HEK293T (cell line): Measurements from ENCODE around the gene ANKFN1.

Source experiments
- FOXA1 ChIP-seq: fragments of 450-650 bp; IDR thresholded peaks from 2 replicates; pipeline ENCODE4 v1.6.1; 2016; ENCODE audit warnings: mild to moderate bottlenecking
- FOXK2 ChIP-seq: fragments of 450-650 bp; IDR thresholded peaks from 2 replicates; pipeline ENCODE4 v1.6.1; 2016; ENCODE audit warnings: mild to moderate bottlenecking
- PKNOX1 ChIP-seq: fragments of 450-650 bp; IDR thresholded peaks from 2 replicates; pipeline ENCODE4 v1.6.1; 2016
- ZNF384 ChIP-seq: fragments of 450-650 bp; IDR thresholded peaks from 2 replicates; pipeline ENCODE4 v1.6.1; 2016

DNA sequence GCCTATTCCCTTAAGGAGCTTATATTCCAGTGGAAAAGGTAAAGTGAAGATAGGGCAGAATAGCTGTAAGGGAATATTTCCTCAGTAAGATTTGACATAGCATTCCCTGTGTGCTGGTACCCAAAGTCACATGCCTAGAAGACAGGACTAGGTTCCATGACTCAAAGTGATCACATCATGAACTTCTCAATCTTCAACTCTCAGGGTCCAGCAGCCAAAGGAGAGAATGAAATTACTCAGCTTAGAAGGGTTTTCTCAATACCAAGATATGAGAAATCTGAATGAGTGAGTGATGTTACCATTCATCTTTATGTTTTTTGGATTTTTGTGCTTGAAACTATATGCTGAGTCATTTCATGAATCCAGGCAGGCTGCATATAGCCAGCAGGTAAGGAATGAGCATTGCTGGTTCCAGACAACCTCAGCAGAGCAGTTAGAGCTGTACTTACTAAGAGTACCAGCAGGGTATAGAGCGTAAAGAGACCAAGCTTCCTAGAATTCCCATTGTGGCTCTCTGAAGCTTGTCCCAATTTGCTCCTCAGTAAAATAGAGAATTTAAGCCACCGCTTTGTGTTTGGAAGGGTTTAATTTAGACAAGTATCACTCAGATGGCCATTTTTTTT is 91.1 kb downstream of the ANKFN1 start:
- TF ChIP-seq FOXK2, result no peak
- no peak for TF ChIP-seq FOXA1
- TF ChIP-seq PKNOX1, result no peak
- TF ChIP-seq ZNF384, result no peak
